WI38 (cell line): ENCODE results near the gene KIF4B.
A peak's percentile ranks its signal among the peaks of the same experiment; 100 is the strongest.

Experiments used
- H3K4me3 ChIP-seq: 2 replicates; pipeline ENCODE4 v1.5.1; 2011; ENCODE audit warnings: low read depth, mild to moderate bottlenecking, control low read depth, low read length
- TF ChIP-seq, protein P1 (sequence below): IDR thresholded peaks from 2 replicates; pipeline ENCODE4 v1.5.1; 2012; ENCODE audit warnings: low read depth, mild to moderate bottlenecking, control low read depth, low read length

The KIF4B gene

DNA sequence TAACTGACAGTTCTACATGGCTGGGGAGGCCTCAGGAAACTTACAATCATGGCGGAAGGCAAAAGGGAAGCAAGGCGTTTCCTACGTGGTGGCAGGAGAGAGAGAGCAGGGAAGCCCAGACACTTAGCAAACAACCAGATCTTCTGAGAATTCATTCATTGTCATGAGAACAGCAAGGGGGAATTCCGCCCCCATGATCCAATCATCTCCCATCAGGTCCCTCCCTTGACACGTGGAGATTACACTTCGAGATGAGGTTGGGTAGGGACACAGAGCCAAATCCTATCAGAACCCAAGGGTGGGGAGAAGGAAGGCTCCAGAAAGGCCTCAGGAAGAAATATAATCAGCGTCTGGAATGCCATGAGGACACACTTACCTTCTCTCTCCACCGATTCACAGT lies 34.3 kb downstream of the KIF4B start:
- no peak overlapping the region for H3K4me3 ChIP-seq
- TF ChIP-seq, protein P1, sequence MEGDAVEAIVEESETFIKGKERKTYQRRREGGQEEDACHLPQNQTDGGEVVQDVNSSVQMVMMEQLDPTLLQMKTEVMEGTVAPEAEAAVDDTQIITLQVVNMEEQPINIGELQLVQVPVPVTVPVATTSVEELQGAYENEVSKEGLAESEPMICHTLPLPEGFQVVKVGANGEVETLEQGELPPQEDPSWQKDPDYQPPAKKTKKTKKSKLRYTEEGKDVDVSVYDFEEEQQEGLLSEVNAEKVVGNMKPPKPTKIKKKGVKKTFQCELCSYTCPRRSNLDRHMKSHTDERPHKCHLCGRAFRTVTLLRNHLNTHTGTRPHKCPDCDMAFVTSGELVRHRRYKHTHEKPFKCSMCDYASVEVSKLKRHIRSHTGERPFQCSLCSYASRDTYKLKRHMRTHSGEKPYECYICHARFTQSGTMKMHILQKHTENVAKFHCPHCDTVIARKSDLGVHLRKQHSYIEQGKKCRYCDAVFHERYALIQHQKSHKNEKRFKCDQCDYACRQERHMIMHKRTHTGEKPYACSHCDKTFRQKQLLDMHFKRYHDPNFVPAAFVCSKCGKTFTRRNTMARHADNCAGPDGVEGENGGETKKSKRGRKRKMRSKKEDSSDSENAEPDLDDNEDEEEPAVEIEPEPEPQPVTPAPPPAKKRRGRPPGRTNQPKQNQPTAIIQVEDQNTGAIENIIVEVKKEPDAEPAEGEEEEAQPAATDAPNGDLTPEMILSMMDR = no peak

DNA sequence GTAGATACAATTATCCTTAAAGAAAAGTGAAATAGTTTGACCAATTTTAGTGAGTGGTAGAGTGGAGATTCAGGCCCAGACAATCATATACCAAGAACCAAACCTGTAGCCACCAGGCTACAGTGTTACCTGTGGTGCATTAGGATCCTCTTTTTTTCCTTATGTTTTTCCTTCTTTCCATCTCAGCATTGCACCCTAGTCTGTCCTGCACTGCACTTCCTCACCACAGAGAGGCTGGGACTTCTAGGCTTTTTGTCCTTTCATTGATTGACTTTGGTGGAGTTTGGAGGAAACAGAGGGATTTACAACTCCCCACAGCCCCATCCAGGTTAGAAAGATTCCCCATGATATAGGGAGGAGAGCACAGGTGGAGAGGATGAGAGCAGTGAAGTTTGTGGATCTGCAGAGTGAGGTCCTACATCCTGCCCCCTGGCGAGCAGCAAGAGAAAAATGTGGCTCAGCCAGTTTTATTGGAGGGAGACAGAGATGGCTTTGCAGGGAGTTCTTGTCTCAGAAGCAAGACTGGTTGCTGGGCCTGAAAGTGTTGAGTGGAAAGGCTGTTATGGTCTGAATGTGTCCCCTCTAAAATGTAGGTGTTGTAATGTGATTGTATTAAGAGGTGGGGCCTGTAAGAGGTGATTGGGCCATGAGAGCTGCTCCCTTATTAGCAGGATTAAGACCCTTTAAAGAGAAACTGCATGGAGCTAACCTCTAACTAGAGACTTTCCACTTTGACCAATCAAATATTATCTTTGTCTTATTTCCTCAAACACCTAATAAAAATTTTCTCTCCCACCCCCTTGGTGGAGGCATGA lies 36.2 kb downstream of the KIF4B start:
- TF ChIP-seq, protein P1 = peak; percentile 31; the same call in 1 of the 2 replicates
- H3K4me3 ChIP-seq = no peak overlapping the region

DNA sequence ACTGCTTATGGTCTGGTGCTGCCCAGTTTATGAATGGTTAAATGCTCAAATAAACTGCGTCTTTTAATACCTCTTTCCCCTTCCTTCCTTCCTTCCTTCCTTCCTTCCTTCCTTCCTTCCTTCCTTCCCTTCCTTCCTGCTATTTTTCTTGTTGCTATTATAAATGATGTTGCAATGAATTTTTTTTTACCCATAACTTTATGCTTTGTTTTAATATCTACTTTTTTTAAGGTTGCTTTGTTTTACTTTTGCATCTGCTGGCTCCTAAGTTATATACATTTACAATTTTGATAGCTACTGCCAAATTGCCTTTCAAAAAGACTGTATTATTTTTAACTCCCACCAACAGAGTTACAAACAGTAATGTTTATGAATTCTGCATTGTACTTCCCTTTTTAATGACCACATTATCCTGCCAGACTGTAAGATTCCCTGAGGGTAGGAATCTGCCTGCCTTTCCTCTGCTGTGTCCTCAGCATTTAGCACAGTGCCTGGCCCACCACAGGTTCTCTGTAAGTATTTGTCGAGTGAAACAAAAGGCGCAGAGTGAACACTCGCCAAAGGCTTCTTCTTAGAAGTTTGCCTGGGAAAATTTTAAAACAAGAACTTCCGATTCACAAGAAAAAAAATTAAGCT lies 36.9 kb downstream of the KIF4B start:
- H3K4me3 ChIP-seq = no peak overlapping the region
- TF ChIP-seq, protein P1 = no peak

DNA sequence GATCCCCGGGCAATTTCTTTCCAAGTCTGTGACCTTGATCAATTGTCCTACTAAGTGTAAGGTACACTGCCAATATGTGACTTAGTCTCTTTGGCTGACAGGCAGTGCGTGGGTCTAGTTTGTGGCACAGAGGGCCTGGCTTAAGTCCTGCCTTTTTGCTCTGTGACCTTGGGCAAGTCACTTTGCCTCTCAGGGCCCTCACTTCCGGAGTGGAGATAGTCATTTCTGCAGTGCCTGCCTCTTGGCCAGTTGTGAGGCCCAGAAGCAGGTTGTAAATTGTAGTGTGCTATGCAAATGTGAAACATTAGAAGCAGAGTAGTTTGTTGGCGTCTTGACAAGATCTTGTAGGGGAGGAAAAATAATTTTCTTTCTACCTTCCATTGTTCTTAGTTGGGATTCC lies 39.0 kb downstream of the KIF4B start:
- H3K4me3 ChIP-seq = no peak overlapping the region
- TF ChIP-seq, protein P1 = no peak

DNA sequence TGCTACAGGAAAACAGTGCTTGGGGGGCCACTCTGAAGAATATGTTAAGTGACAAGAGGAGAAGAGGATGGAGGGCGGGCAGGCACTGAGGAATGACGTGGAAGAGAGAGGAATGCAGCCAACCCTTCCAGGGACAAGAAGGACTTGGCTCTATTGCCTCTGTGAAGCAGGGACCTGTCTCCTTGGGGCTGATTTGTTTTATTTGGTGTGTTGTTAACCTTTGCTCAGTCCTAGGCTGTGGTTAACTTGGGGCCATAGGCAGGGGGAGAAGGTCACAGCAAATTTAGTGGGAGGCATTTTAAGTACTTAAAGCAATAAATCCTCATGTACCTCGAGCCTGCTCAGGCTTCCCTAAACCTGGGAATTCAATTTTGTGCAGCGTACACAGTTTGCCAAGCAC lies 39.9 kb downstream of the KIF4B start:
- H3K4me3 ChIP-seq = no peak overlapping the region
- TF ChIP-seq, protein P1 = no peak

DNA sequence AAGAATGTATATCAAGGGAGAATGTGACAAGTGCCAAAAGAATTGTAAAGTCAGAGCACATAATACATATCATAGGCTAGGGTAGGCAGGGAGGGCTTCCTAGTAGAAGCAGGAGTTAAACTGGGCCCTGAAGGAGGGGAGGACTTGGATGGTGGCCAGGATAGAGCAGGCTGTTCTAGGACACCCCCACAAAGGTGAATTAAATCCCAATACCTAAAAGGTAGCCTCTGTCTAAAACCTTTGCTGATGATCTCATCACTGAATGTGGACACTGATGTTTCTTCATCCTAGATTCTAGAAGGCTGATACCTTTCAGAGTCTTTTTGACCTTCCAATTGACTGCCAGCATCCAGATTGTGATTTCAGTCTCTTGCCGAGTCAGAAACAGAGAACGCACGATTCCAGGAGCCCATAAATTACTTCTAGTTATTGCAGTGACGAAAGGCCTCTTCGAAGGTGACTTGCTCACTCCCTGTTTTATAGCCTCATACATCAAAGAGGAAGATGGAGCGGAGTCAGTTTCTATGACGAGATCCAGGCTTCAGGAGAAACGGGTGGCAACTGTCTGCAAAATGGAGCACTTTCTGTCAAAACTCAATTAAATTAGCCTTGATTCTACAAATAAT lies 43.2 kb downstream of the KIF4B start:
- no peak overlapping the region for H3K4me3 ChIP-seq
- TF ChIP-seq, protein P1 = no peak

DNA sequence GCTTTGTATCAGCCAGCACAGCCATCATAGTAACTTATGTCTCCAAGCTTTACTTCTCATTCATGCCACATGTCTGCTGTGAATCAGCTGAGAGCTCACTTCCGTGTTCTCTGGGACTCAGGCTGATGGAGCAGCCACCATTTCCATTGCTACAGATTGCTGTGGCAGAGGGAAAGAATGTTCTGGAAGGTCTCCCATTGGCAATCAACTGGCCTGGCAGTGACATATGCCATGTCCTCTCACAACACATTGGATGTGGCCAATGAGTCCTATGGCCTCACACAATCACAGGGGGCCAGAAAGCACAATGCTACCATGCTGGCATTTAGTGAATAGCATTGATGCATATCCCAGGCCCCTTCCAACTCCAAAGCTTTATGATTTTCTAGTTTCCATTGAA lies 44.1 kb downstream of the KIF4B start:
- TF ChIP-seq, protein P1 = no peak
- no peak overlapping the region for H3K4me3 ChIP-seq
